ENCODE results near the gene NFATC2.

DNA sequence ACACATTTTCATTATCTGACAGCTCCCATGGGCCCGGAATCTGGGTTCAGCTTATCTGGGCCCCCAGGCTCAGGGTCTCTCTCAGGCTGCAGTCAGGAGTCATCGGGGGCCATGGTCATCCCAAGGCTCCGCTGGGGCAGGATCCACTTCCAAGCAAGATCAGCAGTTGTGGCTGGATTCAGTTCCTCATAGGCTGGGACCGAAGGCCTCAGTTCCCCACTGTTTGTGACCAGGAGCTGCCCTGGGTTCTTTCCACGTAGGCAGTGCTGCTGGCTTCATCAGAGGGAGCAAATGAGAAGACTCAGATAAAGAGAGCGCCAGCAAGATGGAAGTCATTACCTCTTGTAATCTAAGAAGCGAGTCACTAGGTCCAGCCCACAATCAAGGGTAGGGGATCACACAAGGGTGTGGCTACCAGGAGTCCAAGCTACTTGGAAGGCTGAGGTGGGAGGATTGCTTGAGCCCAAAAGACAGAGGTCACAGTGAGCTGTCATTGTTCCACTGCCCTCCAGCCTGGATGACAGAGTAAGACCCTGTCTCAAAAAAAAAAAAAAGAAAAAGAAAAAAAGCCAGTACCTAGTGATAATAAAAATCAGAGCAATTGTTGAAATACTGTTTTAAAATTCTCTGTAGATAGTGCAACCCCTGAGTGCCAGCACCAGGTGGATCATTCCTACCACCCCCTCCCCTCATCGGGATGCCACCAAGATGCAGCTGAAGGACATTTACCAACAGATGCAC lies 162.7 kb downstream of the NFATC2 start:
- TF ChIP-seq POLR2A (IDR thresholded peaks at IDR 0.05) = no peak
- TF ChIP-seq, protein P1, sequence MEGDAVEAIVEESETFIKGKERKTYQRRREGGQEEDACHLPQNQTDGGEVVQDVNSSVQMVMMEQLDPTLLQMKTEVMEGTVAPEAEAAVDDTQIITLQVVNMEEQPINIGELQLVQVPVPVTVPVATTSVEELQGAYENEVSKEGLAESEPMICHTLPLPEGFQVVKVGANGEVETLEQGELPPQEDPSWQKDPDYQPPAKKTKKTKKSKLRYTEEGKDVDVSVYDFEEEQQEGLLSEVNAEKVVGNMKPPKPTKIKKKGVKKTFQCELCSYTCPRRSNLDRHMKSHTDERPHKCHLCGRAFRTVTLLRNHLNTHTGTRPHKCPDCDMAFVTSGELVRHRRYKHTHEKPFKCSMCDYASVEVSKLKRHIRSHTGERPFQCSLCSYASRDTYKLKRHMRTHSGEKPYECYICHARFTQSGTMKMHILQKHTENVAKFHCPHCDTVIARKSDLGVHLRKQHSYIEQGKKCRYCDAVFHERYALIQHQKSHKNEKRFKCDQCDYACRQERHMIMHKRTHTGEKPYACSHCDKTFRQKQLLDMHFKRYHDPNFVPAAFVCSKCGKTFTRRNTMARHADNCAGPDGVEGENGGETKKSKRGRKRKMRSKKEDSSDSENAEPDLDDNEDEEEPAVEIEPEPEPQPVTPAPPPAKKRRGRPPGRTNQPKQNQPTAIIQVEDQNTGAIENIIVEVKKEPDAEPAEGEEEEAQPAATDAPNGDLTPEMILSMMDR (IDR thresholded peaks at IDR 0.05) = no peak
